ENCODE measurements around the gene SDK1. TPM values are rescaled to one million over a fixed set of nuclear protein-coding genes. Genes with fewer than 3 reads are reported as not detected.

The SDK1 gene
- total and polyA plus RNA-seq, 7 donors = 0.31 to 2.4 (median 1.3) TPM

DNA sequence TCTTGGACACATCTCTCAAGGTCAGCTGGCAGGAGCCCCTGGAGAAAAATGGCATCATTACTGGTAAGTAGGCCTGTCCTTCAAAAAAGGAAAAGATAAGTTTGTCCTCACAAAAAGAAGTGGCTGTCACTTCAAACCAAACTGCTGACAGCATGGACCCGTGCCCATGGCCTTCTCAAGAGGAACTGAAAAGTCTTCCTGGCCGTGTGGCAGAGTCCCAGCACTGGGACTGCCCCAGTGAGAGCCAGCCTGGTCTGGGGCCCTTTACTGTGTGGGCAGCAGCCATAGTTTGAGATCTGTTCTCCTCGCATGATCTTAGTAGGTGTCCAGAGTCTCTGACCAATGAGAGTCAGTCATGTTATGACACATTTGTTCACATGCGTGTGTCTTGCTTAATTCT is 766.8 kb downstream of the SDK1 start:
- TF ChIP-seq, protein P1, sequence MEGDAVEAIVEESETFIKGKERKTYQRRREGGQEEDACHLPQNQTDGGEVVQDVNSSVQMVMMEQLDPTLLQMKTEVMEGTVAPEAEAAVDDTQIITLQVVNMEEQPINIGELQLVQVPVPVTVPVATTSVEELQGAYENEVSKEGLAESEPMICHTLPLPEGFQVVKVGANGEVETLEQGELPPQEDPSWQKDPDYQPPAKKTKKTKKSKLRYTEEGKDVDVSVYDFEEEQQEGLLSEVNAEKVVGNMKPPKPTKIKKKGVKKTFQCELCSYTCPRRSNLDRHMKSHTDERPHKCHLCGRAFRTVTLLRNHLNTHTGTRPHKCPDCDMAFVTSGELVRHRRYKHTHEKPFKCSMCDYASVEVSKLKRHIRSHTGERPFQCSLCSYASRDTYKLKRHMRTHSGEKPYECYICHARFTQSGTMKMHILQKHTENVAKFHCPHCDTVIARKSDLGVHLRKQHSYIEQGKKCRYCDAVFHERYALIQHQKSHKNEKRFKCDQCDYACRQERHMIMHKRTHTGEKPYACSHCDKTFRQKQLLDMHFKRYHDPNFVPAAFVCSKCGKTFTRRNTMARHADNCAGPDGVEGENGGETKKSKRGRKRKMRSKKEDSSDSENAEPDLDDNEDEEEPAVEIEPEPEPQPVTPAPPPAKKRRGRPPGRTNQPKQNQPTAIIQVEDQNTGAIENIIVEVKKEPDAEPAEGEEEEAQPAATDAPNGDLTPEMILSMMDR (IDR thresholded peaks at IDR 0.05) = no peak
- Histone ChIP-seq H3K27me3 (ENCODE audit: insufficient read depth in 3 of 3, low read length in 2 of 3) (no peaks in the 10 kb centered on the region), H3K4me3 (no peak overlapping the region), H3K4me1 (no peaks in the 10 kb centered on the region), H3K36me3 (ENCODE audit: insufficient read depth in 1 of 2, low read depth in 1 of 2) (no peaks in the 10 kb centered on the region), H3K27ac (no peak overlapping the region), H3K9me3 (no peaks in the 10 kb centered on the region)
- DNase-seq (no peak), ATAC-seq (no peak)
- 79 to 88% (median 79%) methylated on average over 4 of the region's 4 CpGs for WGBS, 3 donors
- intact Hi-C loops (cut with DNase I) = no loop called here

DNA sequence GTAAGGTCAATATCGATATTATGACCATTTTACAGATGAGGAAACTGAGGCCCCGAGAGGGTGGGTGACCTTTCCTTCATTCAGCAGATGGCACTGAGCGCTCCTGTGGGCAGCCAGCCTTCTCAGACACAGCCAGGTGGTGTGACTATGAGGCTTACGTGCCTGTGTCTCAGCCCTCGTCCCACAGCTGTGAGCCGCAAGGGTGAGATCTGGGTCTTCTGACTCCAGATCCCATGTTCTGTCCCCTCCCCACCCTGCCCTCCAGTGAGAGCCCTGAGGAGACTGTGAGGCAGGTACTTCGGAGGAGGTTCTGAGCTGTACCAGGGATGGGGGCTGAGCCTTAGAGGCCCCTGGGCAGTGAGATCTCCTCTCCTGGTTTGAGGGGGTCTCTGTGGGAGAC is 767.2 kb downstream of the SDK1 start:
- 92 to 95% (median 94%) methylated on average over 7 of the region's 7 CpGs for WGBS, 3 donors
- no peak for ATAC-seq
- intact Hi-C loops (cut with DNase I) = no loop called here
- no peak for DNase-seq
- Histone ChIP-seq H3K4me3 (no peak overlapping the region), H3K36me3 (ENCODE audit: insufficient read depth in 1 of 2, low read depth in 1 of 2) (no peaks in the 10 kb centered on the region), H3K27ac (no peak overlapping the region), H3K27me3 (ENCODE audit: insufficient read depth in 3 of 3, low read length in 2 of 3) (no peaks in the 10 kb centered on the region), H3K4me1 (no peaks in the 10 kb centered on the region), H3K9me3 (no peaks in the 10 kb centered on the region)
- TF ChIP-seq, protein P1 (IDR thresholded peaks at IDR 0.05) = no peak

- ATAC-seq (no peak), DNase-seq (no peak)
- no peaks in the 10 kb centered on the region for H3K9me3 ChIP-seq
- H3K27ac ChIP-seq = no peak overlapping the region
- no peak overlapping the region for H3K4me3 ChIP-seq
- intact Hi-C loops (cut with DNase I) = no loop called here
- H3K27me3 ChIP-seq (ENCODE audit: insufficient read depth in 3 of 3, low read length in 2 of 3) = no peaks in the 10 kb centered on the region
- no peaks in the 10 kb centered on the region for H3K4me1 ChIP-seq
- TF ChIP-seq, protein P1 (IDR thresholded peaks at IDR 0.05) = no peak
- 84 to 90% (median 88%) methylated on average over 23 of the region's 23 CpGs for WGBS, 3 donors
- no peaks in the 10 kb centered on the region for H3K36me3 ChIP-seq (ENCODE audit: insufficient read depth in 1 of 2, low read depth in 1 of 2)
Measured at GRCh38 chr7:4069268-4070095, 768.4 kb downstream of the SDK1 start.

DNA sequence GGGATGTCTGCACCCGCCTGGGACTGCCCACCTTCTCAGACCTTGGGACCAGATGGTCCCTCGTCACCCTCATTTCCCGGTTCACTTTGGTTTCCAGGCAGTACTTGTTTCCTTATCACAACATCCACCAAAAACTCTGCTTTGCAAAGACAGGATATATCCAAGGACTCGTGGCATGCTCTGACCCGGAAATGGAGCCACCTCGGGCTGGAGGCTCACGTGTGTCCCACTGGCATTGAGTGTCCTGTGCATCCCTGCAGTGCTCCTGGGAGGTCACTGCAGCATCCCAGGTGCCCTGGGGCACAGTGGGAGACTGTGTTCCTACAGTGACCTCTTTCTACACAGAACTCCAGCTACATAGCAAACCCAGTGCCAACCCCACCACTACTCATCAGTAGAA is 769.2 kb downstream of the SDK1 start:
- intact Hi-C loops (cut with DNase I) = no loop called here
- Histone ChIP-seq H3K4me3 (no peak overlapping the region), H3K4me1 (no peaks in the 10 kb centered on the region), H3K36me3 (ENCODE audit: insufficient read depth in 1 of 2, low read depth in 1 of 2) (no peaks in the 10 kb centered on the region), H3K9me3 (no peaks in the 10 kb centered on the region), H3K27me3 (ENCODE audit: insufficient read depth in 3 of 3, low read length in 2 of 3) (no peaks in the 10 kb centered on the region), H3K27ac (no peak overlapping the region)
- DNase-seq = no peak
- WGBS, 3 donors = 80 to 84% (median 81%) methylated on average over 7 of the region's 7 CpGs
- TF ChIP-seq, protein P1 (IDR thresholded peaks at IDR 0.05) = no peak
- ATAC-seq = no peak

Measured in psoas muscle (tissue), 8 donors.